ENCODE results near the gene MICALL1. TPM values are rescaled to one million over a fixed set of nuclear protein-coding genes. Genes with fewer than 3 reads are reported as not detected.
A peak's percentile ranks its signal among the peaks of the same experiment; 100 is the strongest.

The MICALL1 gene
- total RNA-seq, 1 donor, result 24.7 TPM

GRCh38 chr22:37896181-37896592, 9.9 kb upstream of the MICALL1 start:
- no peak for DNase-seq (ENCODE audit: low read depth)
- H3K4me3 ChIP-seq (ENCODE audit: low read depth, low read length), result no peak overlapping the region
- TF ChIP-seq CTCF (IDR thresholded peaks at IDR 0.05; ENCODE audit: insufficient read depth, low read length), result no peak

GRCh38 chr22:37896939-37897338, 9.2 kb upstream of the MICALL1 start:
- no peak for DNase-seq (ENCODE audit: low read depth)
- H3K4me3 ChIP-seq (ENCODE audit: low read depth, low read length), result no peak overlapping the region
- no peak for TF ChIP-seq CTCF (IDR thresholded peaks at IDR 0.05; ENCODE audit: insufficient read depth, low read length)

DNA sequence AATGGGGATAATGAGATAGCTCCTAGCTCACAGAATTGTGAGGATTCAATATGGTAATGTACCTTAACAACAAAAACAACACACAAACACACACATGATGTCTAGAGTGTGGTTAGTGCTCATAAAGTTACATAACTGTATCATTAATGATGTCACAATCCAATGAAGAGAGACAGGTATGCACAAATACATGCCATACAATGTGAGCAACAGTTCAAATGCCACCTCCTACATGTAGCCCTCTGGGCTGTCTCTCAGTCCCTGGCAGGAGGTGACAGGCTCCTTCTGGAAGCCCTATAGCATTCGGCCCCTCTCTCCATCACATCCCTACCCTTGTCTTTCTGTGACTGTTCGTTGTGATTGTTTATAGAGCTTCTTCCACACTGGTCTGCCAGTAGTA, 8.3 kb upstream of the MICALL1 start:
- DNase-seq (ENCODE audit: low read depth), result no peak
- TF ChIP-seq CTCF (IDR thresholded peaks at IDR 0.05; ENCODE audit: insufficient read depth, low read length), result no peak

GRCh38 chr22:37898441-37899181, 7.5 kb upstream of the MICALL1 start:
- H3K4me3 ChIP-seq (ENCODE audit: low read depth, low read length), result no peak overlapping the region
- TF ChIP-seq CTCF (IDR thresholded peaks at IDR 0.05; ENCODE audit: insufficient read depth, low read length), result no peak
- DNase-seq (ENCODE audit: low read depth), result no peak

More for the DNA sequence above, 8.3 kb upstream of the MICALL1 start:
- no peak overlapping the region for H3K4me3 ChIP-seq (ENCODE audit: low read depth, low read length)

DNA sequence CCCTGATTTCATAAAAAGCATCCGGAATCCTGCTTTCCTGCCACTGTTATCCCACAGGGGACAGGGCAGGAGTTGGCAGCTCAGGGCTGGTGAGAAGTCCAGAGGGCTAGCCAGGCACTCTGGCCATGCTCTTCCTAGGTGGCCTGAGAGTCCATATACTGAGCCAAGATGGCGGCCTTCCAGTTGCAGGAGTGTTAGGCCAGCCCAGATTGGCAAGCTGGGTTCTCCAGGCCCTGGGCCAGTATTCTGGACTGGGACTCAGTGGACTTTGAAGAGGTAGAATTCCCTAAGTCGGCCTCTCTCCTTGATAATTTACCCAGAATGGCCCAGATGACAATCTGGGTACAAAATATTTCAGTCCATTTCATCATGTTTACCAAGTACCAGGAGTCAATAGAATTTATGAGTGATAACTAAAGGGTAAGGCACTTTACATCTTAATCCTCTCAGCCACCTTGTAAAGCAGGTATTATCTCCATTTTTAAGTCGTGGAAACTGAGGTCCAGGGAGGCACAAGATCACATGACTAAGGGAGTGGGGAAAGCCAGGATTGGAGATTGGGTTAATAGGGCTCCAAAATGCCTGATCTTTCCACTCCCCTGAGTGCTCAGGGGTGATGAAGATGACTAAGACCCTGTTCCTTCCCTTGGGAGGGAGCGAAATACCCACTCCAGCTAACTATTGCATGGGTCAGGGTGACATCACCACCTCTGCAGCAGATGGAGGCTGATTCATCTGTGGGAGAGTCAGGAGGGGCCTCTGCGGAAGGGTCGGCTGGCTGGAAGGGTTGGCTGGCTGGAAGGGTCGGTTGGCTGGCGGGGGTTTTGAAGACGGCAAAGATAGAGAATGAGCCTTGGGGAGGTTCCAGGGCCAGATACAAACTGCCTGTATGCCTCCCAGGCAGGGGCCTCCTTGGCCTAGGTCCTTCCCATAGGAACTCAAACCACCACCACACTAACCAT, 1.2 kb upstream of the MICALL1 start:
- peak overlapping the region; percentile 81 for H3K4me3 ChIP-seq (ENCODE audit: low read depth, low read length)
- no peak for TF ChIP-seq CTCF (IDR thresholded peaks at IDR 0.05; ENCODE audit: insufficient read depth, low read length)
- DNase-seq (ENCODE audit: low read depth), result peak; percentile 99

GRCh38 chr22:37906364-37907008, 389 bp downstream of the MICALL1 start:
- H3K4me3 ChIP-seq (ENCODE audit: low read depth, low read length), result peak overlapping the region; percentile 81
- no peak for TF ChIP-seq CTCF (IDR thresholded peaks at IDR 0.05; ENCODE audit: insufficient read depth, low read length)
- no peak for DNase-seq (ENCODE audit: low read depth)

Data from fibroblast of the aortic adventitia (primary cell).